GOT3 (cell line): ENCODE data around the gene PPP1R14B.

ENCODE experiments used
- DNase-seq: peaks from one replicate; lab custom pipeline; 2025; ENCODE audit warnings: mixed read lengths; lab: John Stamatoyannopoulos, UW

PPP1R14B gene

GRCh38 chr11:64210301-64211020, 36.3 kb downstream of the PPP1R14B start:
- no peak for DNase-seq

- no peak for DNase-seq
These were observed 37.2 kb downstream of the PPP1R14B start for GRCh38 chr11:64209563-64209843.

GRCh38 chr11:64208796-64209562, 37.8 kb downstream of the PPP1R14B start:
- DNase-seq, result no peak

- DNase-seq, result no peak
These were observed 38.5 kb downstream of the PPP1R14B start for GRCh38 chr11:64208086-64208795.

- no peak for DNase-seq
These were observed 39.3 kb downstream of the PPP1R14B start for GRCh38 chr11:64207256-64208085.

GRCh38 chr11:64206457-64207255, 40.1 kb downstream of the PPP1R14B start, which contains the start of gene FERMT3:
Gene FERMT3, plus strand, starts transcription at chr11:64206721. Its CDS starts 644 bp downstream, at chr11:64207365.
- DNase-seq, result no peak

GRCh38 chr11:64204464-64204989, 42.2 kb downstream of the PPP1R14B start:
- DNase-seq, result no peak

- no peak for DNase-seq
These were observed 42.7 kb downstream of the PPP1R14B start for GRCh38 chr11:64204080-64204440.

GRCh38 chr11:64203421-64204079, 43.2 kb downstream of the PPP1R14B start:
- no peak for DNase-seq

- no peak for DNase-seq
These were observed 43.8 kb downstream of the PPP1R14B start for GRCh38 chr11:64202992-64203391.

GRCh38 chr11:64201543-64201942, 45.2 kb downstream of the PPP1R14B start:
- no peak for DNase-seq

GRCh38 chr11:64198511-64198910, 48.2 kb downstream of the PPP1R14B start:
- DNase-seq, result no peak

GRCh38 chr11:64196626-64197025, 50.1 kb downstream of the PPP1R14B start:
- DNase-seq, result no peak
